Heart right ventricle (tissue), 16 donors: ENCODE data around the gene EIF3F. TPM values are rescaled to one million over a fixed set of nuclear protein-coding genes. Genes with fewer than 3 reads are reported as not detected.

Experiments
- ATAC-seq, 8 donors: fragments of 200-7000 bp; cut with Tn5 transposase; one replicate each; pipeline ENCODE4 v1.9.1; 2020; ENCODE audit warnings: mild to moderate bottlenecking in 8 of 8, moderate library complexity in 8 of 8, moderate number of reproducible peaks in 1 of 8
- DNase-seq, 2 donors: peaks; one replicate each; pipeline ENCODE4 v3.0.0-alpha.2; 2020
- H3K27ac ChIP-seq, 10 donors: fragments of 200-600 bp; sonication (generic) in 2 of 10; one replicate each; pipeline versions ENCODE4 v1.5.0 to v1.8.0; 2020 to 2022; ENCODE audit warnings: mild to moderate bottlenecking in 3 of 10
- H3K27me3 ChIP-seq, 7 donors: fragments of 200-600 bp; one replicate each; pipeline ENCODE4 v1.8.0; 2021 to 2022; ENCODE audit warnings: mild to moderate bottlenecking in 2 of 7
- H3K36me3 ChIP-seq, 9 donors: fragments of 200-600 bp; sonication (generic) in 1 of 9; one replicate each; pipeline versions ENCODE4 v1.5.0 to v1.8.0; 2020 to 2022; ENCODE audit warnings: mild to moderate bottlenecking in 2 of 9
- H3K4me1 ChIP-seq, 9 donors: fragments of 200-600 bp; sonication (generic) in 1 of 9; one replicate each; pipeline versions ENCODE4 v1.5.0 to v1.8.0; 2020 to 2022; ENCODE audit warnings: mild to moderate bottlenecking in 4 of 9
- H3K4me3 ChIP-seq, 10 donors: fragments of 200-600 bp; sonication (generic) in 2 of 10; one replicate each; pipeline versions ENCODE4 v1.5.0 to v1.8.0; 2020 to 2022; ENCODE audit warnings: mild to moderate bottlenecking in 7 of 10, moderate library complexity in 2 of 10
- H3K9me3 ChIP-seq, 11 donors: fragments of 200-600 bp in 10 of 11; sonication (generic) in 2 of 11; one replicate each; pipeline versions ENCODE4 v1.5.0 to v1.8.0; 2013 to 2022; ENCODE audit warnings: mild to moderate bottlenecking in 2 of 11, control low read depth in 1 of 11, moderate library complexity in 1 of 11
- CTCF ChIP-seq, 9 donors: fragments of 200-600 bp; sonication (generic) in 2 of 9; IDR thresholded peaks; one replicate each; pipeline versions ENCODE4 v1.5.0 to v1.8.0; 2021 to 2022; ENCODE audit warnings: antibody characterized with exemption in 9 of 9, mild to moderate bottlenecking in 5 of 9, moderate library complexity in 1 of 9
- WGBS, 2 donors: extraction: QIAGEN DNeasy Blood & Tissue Kit; methylation state at CpG; one replicate each; pipeline ENCODE4 v1.1.7; 2013; ENCODE audit warnings: inconsistent platforms in 1 of 2; 5-methylcytosine and 5-hydroxymethylcytosine counted together
- intact Hi-C, 10 donors: fragments of 100-400 bp; cut with DNase I; formaldehyde crosslinking; loops; one replicate each; pipeline versions ENCODE4 v1.11.1 to v1.14.2; 2022
- polyA plus RNA-seq, 2 donors: library from polyadenylated mRNA; stranded (reverse); fragments of 200-250 nt; gene quantifications; one replicate each; pipeline ENCODE4 v1.2.3, GENCODE V29; 2013
- total RNA-seq, 10 donors: library from RNA; stranded (reverse); fragmentation: NEBNext Ultra II Directional in 3 of 10; extraction: Animal tissue kit (Norgen Biotek cat#: 25700) in 3 of 10; gene quantifications; one replicate each; pipeline versions ENCODE4 v1.2.1 to v1.2.4, GENCODE V29; 2021 to 2023
- donor health status: Arrhythmogenic right ventricular cardiomyopathy.
- donor health status: ischemic (EF 13 %, LVEDD 7.1; RV severe dilation, severe dysfunction).
- donor health status: healthy with polysubstance abuse.
- donor health status: DM: no; HTN: yes; CAD: no.
- donor health status: DM: no; HTN: no; CAD: no.
- donor health status: ischemic (EF 25% LVEDD 6.9; RV normal size, moderate dysfunction).
- donor health status: ischemic (EF 25% LVEDD 5.7; RV mildly dilated, moderate dysfunction).
- donor health status: healthy.
- donor health status: DM: yes; HTN: yes; CAD: no.
- donor health status: Ischemic cardiomyopathy.
- donor health status: ischemic (EF 35%, LVEDD 5.7; RV mildly dilated, moderate dysfunction).
- donor health status: nonischemic (EF 11% LVEDD 7.7; RV severe dilation, severe dysfunction).
- donor health status: DM: yes; HTN: yes; CAD: no.
- donor health status: PGD.
- donor health status: ischemic (EF 29% LVEDD 5.4; RV normal size, mild dysfunction).
- donor health status: nonischemic (EF 23%, LVEDD 6.1; RV moderate dilation, normal function).

EIF3F gene
- total and polyA plus RNA-seq, 12 donors, result 63.2 to 386 (median 157) TPM

GRCh38 chr11:8025816-8026215 lies 38.7 kb downstream of the EIF3F start:
- Histone ChIP-seq H3K27me3 (peaks cover 0 to 17% (median 0%) of the 10 kb centered on the region in 7 donors), H3K4me3 (no peak overlapping the region), H3K4me1 (peaks cover 0 to 12% (median 4%) of the 10 kb centered on the region in 9 donors), H3K27ac (no peak overlapping the region), H3K9me3 (no peaks in the 10 kb centered on the region), H3K36me3 (no peaks in the 10 kb centered on the region)
- TF ChIP-seq CTCF (IDR thresholded peaks at IDR 0.05), result no peak
- intact Hi-C loops, result no loop called here
- DNase-seq, result no peak
- 51 to 54% methylated on average over 2 of the region's 2 CpGs for WGBS, 2 donors
- ATAC-seq, result no peak

- DNase-seq (no peak), ATAC-seq (no peak)
- H3K27ac ChIP-seq, result no peak overlapping the region
- H3K27me3 ChIP-seq, result peaks cover 0 to 6% (median 0%) of the 10 kb centered on the region in 7 donors
- no peaks in the 10 kb centered on the region for H3K9me3 ChIP-seq
- intact Hi-C loops, result no loop called here
- H3K36me3 ChIP-seq, result no peaks in the 10 kb centered on the region
- TF ChIP-seq CTCF (IDR thresholded peaks at IDR 0.05), result no peak
- no peak overlapping the region for H3K4me3 ChIP-seq
- peaks cover 0 to 17% (median 4%) of the 10 kb centered on the region in 9 donors for H3K4me1 ChIP-seq
- 92 to 94% methylated on average over 3 of the region's 3 CpGs for WGBS, 2 donors
Observed at GRCh38 chr11:8026982-8027381, 39.8 kb downstream of the EIF3F start.

- Histone ChIP-seq H3K4me1 (peaks cover 3 to 29% (median 14%) of the 10 kb centered on the region in 9 donors), H3K9me3 (no peaks in the 10 kb centered on the region), H3K27ac (no peak overlapping the region), H3K4me3 (no peak overlapping the region), H3K36me3 (no peaks in the 10 kb centered on the region), H3K27me3 (peaks cover 0 to 11% (median 0%) of the 10 kb centered on the region in 7 donors)
- WGBS, 2 donors, result 75 to 81% methylated on average over 4 of the region's 4 CpGs
- ATAC-seq (no peak), DNase-seq (no peak)
- TF ChIP-seq CTCF (IDR thresholded peaks at IDR 0.05), result no peak
- intact Hi-C loops, result no loop called here
Observed at GRCh38 chr11:8028766-8029165, 41.6 kb downstream of the EIF3F start.

- Histone ChIP-seq H3K4me3 (no peak overlapping the region), H3K36me3 (no peaks in the 10 kb centered on the region), H3K27me3 (peaks cover 0 to 11% (median 0%) of the 10 kb centered on the region in 7 donors), H3K27ac (no peak overlapping the region), H3K9me3 (no peaks in the 10 kb centered on the region), H3K4me1 (peaks cover 7 to 39% (median 18%) of the 10 kb centered on the region in 9 donors)
- WGBS, 2 donors, result 67 to 79% methylated on average over 8 of the region's 8 CpGs
- no peak for TF ChIP-seq CTCF (IDR thresholded peaks at IDR 0.05)
- intact Hi-C loops, result loop anchor here in 6 of 10 donors (5.0 to 10.0 kb wide), 6 partner anchors 37 to 67 kb away; no protein-coding TSS in a partner anchor
- DNase-seq, result no peak
- ATAC-seq, result no peak
Observed at GRCh38 chr11:8030526-8031247, 43.5 kb downstream of the EIF3F start.
